ENCODE data around the gene ZBTB43.

The ZBTB43 gene

DNA sequence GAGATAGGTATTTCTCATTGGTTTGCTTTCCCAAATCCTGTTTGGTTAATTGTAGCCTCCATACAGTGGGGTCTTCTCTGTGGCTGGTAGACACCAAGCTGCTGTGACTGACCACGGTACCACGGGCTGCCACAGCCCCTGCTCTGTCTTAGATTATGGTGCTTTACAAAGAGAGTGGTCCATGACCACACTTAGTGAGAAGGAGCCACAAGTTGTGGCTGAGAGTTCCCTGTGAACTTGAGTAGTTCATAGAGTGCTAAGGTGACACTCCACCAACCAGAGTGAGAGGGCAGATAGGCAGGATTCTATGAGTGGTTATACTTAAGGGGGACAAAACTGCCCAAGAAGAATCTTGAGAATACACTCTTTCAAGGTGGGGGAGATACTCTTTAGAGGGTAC, 29.8 kb downstream of the ZBTB43 start:
- TF ChIP-seq RAD21 (IDR thresholded peaks at IDR 0.05; ENCODE audit: low read depth) (no peak), EGR1 (IDR thresholded peaks at IDR 0.05) (no peak), TAF1 (IDR thresholded peaks at IDR 0.05; ENCODE audit: low read depth) (no peak), TCF12 (IDR thresholded peaks at IDR 0.05; ENCODE audit: low read depth) (no peak), TEAD4 (IDR thresholded peaks at IDR 0.05) (no peak), ZBTB7A (IDR thresholded peaks at IDR 0.05; ENCODE audit: low read depth) (no peak), EP300 (IDR thresholded peaks at IDR 0.05; ENCODE audit: borderline replicate concordance) (no peak), FOXM1 (IDR thresholded peaks at IDR 0.05; ENCODE audit: borderline replicate concordance, low read depth) (no peak), CEBPB (IDR thresholded peaks at IDR 0.05) (no peak), CREB1 (IDR thresholded peaks at IDR 0.05; ENCODE audit: low read depth) (no peak)
- TF ChIP-seq, protein P1, sequence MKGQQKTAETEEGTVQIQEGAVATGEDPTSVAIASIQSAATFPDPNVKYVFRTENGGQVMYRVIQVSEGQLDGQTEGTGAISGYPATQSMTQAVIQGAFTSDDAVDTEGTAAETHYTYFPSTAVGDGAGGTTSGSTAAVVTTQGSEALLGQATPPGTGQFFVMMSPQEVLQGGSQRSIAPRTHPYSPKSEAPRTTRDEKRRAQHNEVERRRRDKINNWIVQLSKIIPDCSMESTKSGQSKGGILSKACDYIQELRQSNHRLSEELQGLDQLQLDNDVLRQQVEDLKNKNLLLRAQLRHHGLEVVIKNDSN (IDR thresholded peaks at IDR 0.05), result no peak

DNA sequence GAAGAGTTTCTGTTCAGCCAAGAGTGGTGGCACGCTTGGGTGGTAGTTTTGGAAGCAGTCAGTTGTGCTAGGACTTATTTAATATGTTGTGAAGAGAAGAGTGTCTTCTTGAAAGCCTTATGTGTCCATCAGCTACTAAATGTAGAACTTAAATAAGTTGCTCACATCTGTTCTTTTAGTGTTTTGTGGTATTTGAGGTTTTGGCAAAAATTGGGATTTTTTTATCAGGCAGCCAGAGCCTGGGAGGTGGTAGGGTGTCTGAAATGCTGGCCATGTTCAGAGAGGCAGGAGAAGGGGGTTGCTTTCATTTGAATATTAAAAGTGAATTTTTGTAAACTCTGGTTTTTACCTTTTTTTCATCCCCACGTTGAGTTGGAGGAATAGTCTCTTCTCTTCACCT, 31.4 kb downstream of the ZBTB43 start:
- no peak for TF ChIP-seq REST (IDR thresholded peaks at IDR 0.05; ENCODE audit: low read depth)
- TF ChIP-seq, protein P1 (IDR thresholded peaks at IDR 0.05), result no peak
- TF ChIP-seq, protein P2, sequence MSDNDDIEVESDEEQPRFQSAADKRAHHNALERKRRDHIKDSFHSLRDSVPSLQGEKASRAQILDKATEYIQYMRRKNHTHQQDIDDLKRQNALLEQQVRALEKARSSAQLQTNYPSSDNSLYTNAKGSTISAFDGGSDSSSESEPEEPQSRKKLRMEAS (IDR thresholded peaks at IDR 0.05), result no peak
- TF ChIP-seq TAF1 (IDR thresholded peaks at IDR 0.05; ENCODE audit: low read depth), result no peak

DNA sequence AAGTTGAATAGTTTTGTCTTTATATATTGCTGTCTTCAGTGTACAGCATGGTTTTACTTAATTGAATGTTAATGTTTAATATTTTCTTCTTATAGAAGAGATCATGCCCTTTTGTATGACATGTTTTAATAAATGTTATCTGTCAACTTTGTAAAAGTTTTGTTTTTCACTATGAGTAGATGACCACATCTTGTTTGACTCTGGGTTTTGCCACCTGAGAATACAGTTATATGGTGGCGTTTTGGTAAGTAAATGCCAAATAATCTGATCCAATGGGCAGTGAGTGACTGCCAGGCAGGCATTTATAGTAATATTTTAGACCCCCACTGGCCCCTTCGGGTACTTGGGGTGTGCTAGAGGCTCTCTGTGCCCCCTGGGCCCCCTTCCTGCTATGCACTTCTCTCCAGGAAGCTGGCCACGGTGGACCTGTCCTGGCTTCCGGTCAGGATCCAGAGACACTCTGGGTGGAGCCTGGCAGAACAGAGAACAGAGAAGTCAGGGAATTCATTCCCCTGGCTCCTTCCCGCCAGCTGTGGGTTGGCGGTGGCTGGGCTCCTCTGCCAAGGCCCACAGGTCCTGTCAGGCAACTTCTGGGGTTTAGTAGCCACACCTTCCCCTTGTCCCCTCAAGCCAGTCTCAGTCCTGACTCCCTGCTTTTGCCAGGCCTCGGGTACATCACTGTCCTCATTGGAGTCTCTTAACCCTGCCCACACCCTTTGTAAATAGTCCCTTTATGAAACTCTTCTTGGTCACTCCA, 33.4 kb downstream of the ZBTB43 start:
- TF ChIP-seq EP300 (IDR thresholded peaks at IDR 0.05; ENCODE audit: borderline replicate concordance), result no peak

DNA sequence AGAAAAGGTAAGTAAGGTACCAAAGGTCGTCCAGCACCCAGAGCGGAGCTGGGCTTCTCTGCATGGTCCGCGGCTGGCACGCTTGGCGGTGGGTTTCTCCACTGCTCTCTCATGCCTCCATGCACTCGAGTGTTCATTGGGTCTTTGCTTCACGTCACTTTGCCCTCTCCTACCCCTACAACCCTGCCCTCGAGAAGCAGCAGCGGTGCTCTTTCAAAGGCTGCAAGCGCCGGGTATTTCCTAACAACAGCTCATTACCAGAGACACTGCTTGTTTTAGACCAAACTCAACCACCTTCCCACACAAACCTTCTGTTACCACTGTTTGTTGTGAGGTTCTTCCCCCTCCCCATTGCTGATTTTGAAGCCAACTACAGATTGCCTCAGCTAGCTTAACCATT, 34.1 kb downstream of the ZBTB43 start:
- TF ChIP-seq CREB1 (IDR thresholded peaks at IDR 0.05; ENCODE audit: low read depth), result no peak
- TF ChIP-seq TEAD4 (IDR thresholded peaks at IDR 0.05), result no peak
- no peak for TF ChIP-seq CEBPB (IDR thresholded peaks at IDR 0.05)
- no peak for TF ChIP-seq TCF12 (IDR thresholded peaks at IDR 0.05; ENCODE audit: low read depth)
- TF ChIP-seq EGR1 (IDR thresholded peaks at IDR 0.05), result no peak
- TF ChIP-seq, protein P2 (IDR thresholded peaks at IDR 0.05), result no peak
- no peak for TF ChIP-seq FOXM1 (IDR thresholded peaks at IDR 0.05; ENCODE audit: borderline replicate concordance, low read depth)
- TF ChIP-seq EP300 (IDR thresholded peaks at IDR 0.05; ENCODE audit: borderline replicate concordance), result no peak
- TF ChIP-seq RAD21 (IDR thresholded peaks at IDR 0.05; ENCODE audit: low read depth), result no peak
- TF ChIP-seq TAF1 (IDR thresholded peaks at IDR 0.05; ENCODE audit: low read depth), result no peak
- TF ChIP-seq YY1 (IDR thresholded peaks at IDR 0.05; ENCODE audit: low read depth), result no peak
- TF ChIP-seq, protein P1 (IDR thresholded peaks at IDR 0.05), result no peak
- no peak for TF ChIP-seq REST (IDR thresholded peaks at IDR 0.05; ENCODE audit: low read depth)
- TF ChIP-seq ZBTB7A (IDR thresholded peaks at IDR 0.05; ENCODE audit: low read depth), result no peak

- no peak for TF ChIP-seq TAF1 (IDR thresholded peaks at IDR 0.05; ENCODE audit: low read depth)
- no peak for TF ChIP-seq NFIC (IDR thresholded peaks at IDR 0.05)
- TF ChIP-seq REST (IDR thresholded peaks at IDR 0.05; ENCODE audit: low read depth), result no peak
- no peak for TF ChIP-seq CEBPB (IDR thresholded peaks at IDR 0.05)
- TF ChIP-seq EP300 (IDR thresholded peaks at IDR 0.05; ENCODE audit: borderline replicate concordance), result no peak
- TF ChIP-seq CREB1 (IDR thresholded peaks at IDR 0.05; ENCODE audit: low read depth), result no peak
- TF ChIP-seq TEAD4 (IDR thresholded peaks at IDR 0.05), result no peak
- no peak for TF ChIP-seq FOXM1 (IDR thresholded peaks at IDR 0.05; ENCODE audit: borderline replicate concordance, low read depth)
These were observed 34.5 kb downstream of the ZBTB43 start for GRCh38 chr9:126839301-126839700.
